Measurements from ENCODE around the gene MRPL12. TPM values are rescaled to one million over a fixed set of nuclear protein-coding genes. Genes with fewer than 3 reads are reported as not detected.
"Not testable (repeated sequence)": the region's sequence is repeated elsewhere in the genome, so short reads cannot be mapped to it uniquely, and the experiment has no call there.

MRPL12 gene
- total and polyA plus RNA-seq, 2 experiments from 2014 or later, result 50.9 to 153 TPM

GRCh38 chr17:81738801-81739393 is 35.7 kb downstream of the MRPL12 start (continued):
- no peak for TF ChIP-seq POLR2AphosphoS5 (IDR thresholded peaks at IDR 0.05; ENCODE audit: low read depth)
- TF ChIP-seq CTCF (conservative IDR thresholded peaks at IDR 0.05; ENCODE audit: low read depth in 2 of 2), result no peak
- no peak for TF ChIP-seq JUNB (IDR thresholded peaks at IDR 0.05; ENCODE audit: unreplicated experiment)
- no peak for TF ChIP-seq REST (IDR thresholded peaks at IDR 0.05; ENCODE audit: unreplicated experiment)
- no peak for TF ChIP-seq CREB1 (CRISPR knock-in tag; IDR thresholded peaks at IDR 0.05; ENCODE audit: low read depth)
- TF ChIP-seq EZH2 (IDR thresholded peaks at IDR 0.05; ENCODE audit: low read depth, unreplicated experiment), result no peak
- no peak for TF ChIP-seq ZNF331 (CRISPR knock-in tag; IDR thresholded peaks at IDR 0.05; ENCODE audit: low read depth)

DNA sequence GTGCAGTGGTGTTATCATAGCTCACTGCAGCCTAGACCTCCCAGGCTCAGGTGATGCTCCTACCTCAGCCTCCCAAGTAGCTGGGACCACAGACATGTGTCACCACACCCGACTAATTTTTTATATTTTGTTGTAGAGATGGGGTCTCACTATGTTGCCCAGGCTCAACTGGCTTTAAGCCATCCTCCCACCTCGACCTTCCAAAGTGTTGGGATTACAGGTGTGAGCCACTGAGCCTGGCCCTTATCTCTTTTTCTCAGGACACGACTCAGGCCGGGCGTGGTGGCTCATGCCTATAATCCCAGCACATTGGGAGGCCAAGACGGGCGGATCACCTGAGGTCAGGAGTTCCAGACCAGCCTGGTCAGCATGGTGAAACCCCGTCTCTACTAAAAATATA is 36.4 kb downstream of the MRPL12 start:
- not testable (repeated sequence) for H3K27ac ChIP-seq (ENCODE audit: low read depth); H3K4me2 ChIP-seq; H3K9me2 ChIP-seq (ENCODE audit: insufficient read depth); H3K79me2 ChIP-seq (replicated peaks; ENCODE audit: insufficient read depth); H4K20me1 ChIP-seq (replicated peaks; ENCODE audit: insufficient read depth); DNase-seq (ENCODE audit: low spot score); H3K4me3 Mint-ChIP-seq; H3K36me3 Mint-ChIP-seq (ENCODE audit: low read depth); H3K36me3 ChIP-seq (ENCODE audit: insufficient read depth); H3K4me3 ChIP-seq; H3K27ac Mint-ChIP-seq; H2AFZ ChIP-seq; H3K4me1 Mint-ChIP-seq; H3K9me3 Mint-ChIP-seq; H3K27me3 ChIP-seq (ENCODE audit: insufficient read depth); ATAC-seq; H3K4me1 ChIP-seq (ENCODE audit: insufficient read depth); H3F3A ChIP-seq (replicated peaks; ENCODE audit: low read depth)
- peaks cover 10% of the 10 kb centered on the region for H3K27me3 Mint-ChIP-seq (ENCODE audit: insufficient read depth, low read depth, poor library complexity)

DNA sequence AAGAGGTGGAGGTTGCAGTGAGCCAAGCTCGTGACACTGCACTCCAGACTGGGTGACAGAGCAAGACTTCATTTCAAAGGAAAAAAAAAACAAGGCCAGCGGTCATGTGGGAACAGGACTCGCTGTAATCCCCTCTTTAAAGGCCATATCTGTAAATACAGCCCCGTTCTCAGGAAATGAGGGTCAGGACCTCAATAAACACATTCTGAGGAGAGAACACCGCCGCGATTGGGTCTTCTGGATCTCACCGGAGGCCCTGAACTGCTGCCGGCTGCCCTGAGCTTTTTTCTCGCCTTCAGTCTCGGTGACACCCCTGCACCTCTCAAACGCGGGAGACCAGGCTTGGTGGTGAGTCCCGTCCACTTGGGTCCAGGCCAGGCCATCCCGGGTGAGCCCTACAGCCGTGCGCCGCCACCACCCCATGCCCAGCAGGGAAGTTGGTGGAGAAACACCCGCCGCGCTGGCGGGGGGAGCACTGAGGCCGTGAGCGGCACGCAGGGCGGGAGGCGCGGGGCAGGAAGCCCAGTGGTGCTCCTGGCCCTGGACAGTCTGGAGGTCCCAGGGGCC is 37.3 kb downstream of the MRPL12 start:
- Histone ChIP-seq H3K4me1 (ENCODE audit: insufficient read depth) (no peaks in the 10 kb centered on the region), H3K79me2 (replicated peaks; ENCODE audit: insufficient read depth) (no peaks in the 10 kb centered on the region), H3K36me3 (ENCODE audit: insufficient read depth) (no peaks in the 10 kb centered on the region), H3K4me3 (no peak overlapping the region), H3K4me2 (no peak overlapping the region), H2AFZ (no peak overlapping the region), H3K27ac (ENCODE audit: low read depth) (no peak overlapping the region), H3K9me2 (ENCODE audit: insufficient read depth) (no peaks in the 10 kb centered on the region), H3F3A (replicated peaks; ENCODE audit: low read depth) (no peaks in the 10 kb centered on the region), H4K20me1 (replicated peaks; ENCODE audit: insufficient read depth) (no peaks in the 10 kb centered on the region), H3K27me3 (ENCODE audit: insufficient read depth) (no peaks in the 10 kb centered on the region)
- H3K27me3 Mint-ChIP-seq (ENCODE audit: insufficient read depth, low read depth, poor library complexity), result peaks cover 10% of the 10 kb centered on the region
- H3K9me3 Mint-ChIP-seq, result no peaks in the 10 kb centered on the region
- H3K4me1 Mint-ChIP-seq, result peaks cover 3% of the 10 kb centered on the region; the same call in 1 of the 3 replicates
- DNase-seq (ENCODE audit: low spot score), result no peak
- no peak overlapping the region for H3K4me3 Mint-ChIP-seq
- H3K27ac Mint-ChIP-seq, result no peak overlapping the region
- no peaks in the 10 kb centered on the region for H3K36me3 Mint-ChIP-seq (ENCODE audit: low read depth)
- peak; percentile 13; the same call in 2 of the 3 replicates for ATAC-seq
- TF ChIP-seq CREB1 (CRISPR knock-in tag; IDR thresholded peaks at IDR 0.05; ENCODE audit: low read depth) (no peak), ZNF114 (CRISPR knock-in tag; IDR thresholded peaks at IDR 0.05) (no peak), ZNF331 (CRISPR knock-in tag; IDR thresholded peaks at IDR 0.05; ENCODE audit: low read depth) (no peak), CTCF (conservative IDR thresholded peaks at IDR 0.05; ENCODE audit: low read depth in 2 of 2) (no peak), EZH2phosphoT487 (IDR thresholded peaks at IDR 0.05; ENCODE audit: unreplicated experiment) (no peak), ETS1 (IDR thresholded peaks at IDR 0.05) (no peak), NANOG (IDR thresholded peaks at IDR 0.05; ENCODE audit: borderline replicate concordance) (no peak)

All from GM23338 (cell line).